Esophagus muscularis mucosa (tissue), 4 donors: ENCODE measurements around the gene NTN1. TPM values are rescaled to one million over a fixed set of nuclear protein-coding genes. Genes with fewer than 3 reads are reported as not detected.

ENCODE experiments used
- DNase-seq: peaks from one replicate; pipeline ENCODE4 v3.0.0-alpha.2; 2017; ENCODE audit errors: extremely low spot score
- H3K27ac ChIP-seq, 4 donors: fragments of 200-600 bp; sonication (generic); replicated peaks in 1 of 4; 1 replicate in 3 of 4; 2 replicates in 1 of 4; pipeline ENCODE4 v1.5.1; 2016 to 2019; ENCODE audit warnings: mild to moderate bottlenecking in 1 of 4
- H3K27me3 ChIP-seq, 4 donors: fragments of 200-600 bp; sonication (generic); one replicate each; pipeline versions ENCODE4 v1.5.1 to v1.6.0; 2016 to 2019
- H3K36me3 ChIP-seq, 4 donors: fragments of 200-600 bp; sonication (generic); one replicate each; pipeline ENCODE4 v1.5.1; 2016 to 2019
- H3K4me1 ChIP-seq, 4 donors: fragments of 200-600 bp; sonication (generic); one replicate each; pipeline ENCODE4 v1.5.1; 2016 to 2019
- H3K4me3 ChIP-seq, 4 donors: fragments of 200-600 bp; sonication (generic); 1 replicate in 2 of 4; 2 replicates in 2 of 4; pipeline ENCODE4 v1.5.1; 2016 to 2019; ENCODE audit warnings: mild to moderate bottlenecking in 4 of 4, moderate library complexity in 1 of 4
- H3K9me3 ChIP-seq, 4 donors: fragments of 200-600 bp; sonication (generic); 1 replicate in 3 of 4; 2 replicates in 1 of 4; pipeline ENCODE4 v1.5.1; 2016 to 2019
- CTCF ChIP-seq, 3 experiments: fragments of 200-600 bp in 2 of 3; fragments of 450-650 bp in 1 of 3; sonication (generic) in 2 of 3; IDR thresholded peaks; one replicate each; pipeline ENCODE4 v1.5.1; 2017 to 2019; ENCODE audit warnings: antibody characterized with exemption in 3 of 3, mild to moderate bottlenecking in 2 of 3, moderate library complexity in 1 of 3
- EP300 ChIP-seq: sonication (generic); formaldehyde crosslinking; IDR thresholded peaks from one replicate; pipeline ENCODE4 v1.6.1; 2017; ENCODE audit warnings: antibody characterized with exemption
- POLR2A ChIP-seq: fragments of 450-650 bp; IDR thresholded peaks from one replicate; pipeline ENCODE4 v1.6.1; 2017; ENCODE audit warnings: antibody characterized with exemption, moderate library complexity, mild to moderate bottlenecking, low read depth
- POLR2AphosphoS5 ChIP-seq, 2 donors: sonication (generic); formaldehyde crosslinking; IDR thresholded peaks; one replicate each; pipeline ENCODE4 v1.6.1; 2017; ENCODE audit warnings: antibody characterized with exemption in 2 of 2
- WGBS: methylation state at CpG from one replicate; pipeline ENCODE4 v1.1.5; 2018; 5-methylcytosine and 5-hydroxymethylcytosine counted together
- intact Hi-C: fragments of 100-400 bp; cut with DNase I; formaldehyde crosslinking; loops from one replicate; pipeline ENCODE4 v1.15.1; 2023
- total RNA-seq, 4 donors: library from RNA; depleted of rRNA; stranded (reverse); fragments of >200 nt; gene quantifications; one replicate each; pipeline versions ENCODE4 v1.1.0 to v1.2.1, GENCODE V29; 2016

NTN1 gene
- total RNA-seq, 4 donors from 2014 or later: 69.3 to 179 (median 117) TPM

- TF ChIP-seq CTCF (IDR thresholded peaks at IDR 0.05): no peak
- TF ChIP-seq EP300: no peak
- TF ChIP-seq POLR2A: no peak
- TF ChIP-seq POLR2AphosphoS5 (IDR thresholded peaks at IDR 0.05): no peak
- H3K27me3 ChIP-seq: no peaks in the 10 kb centered on the region
- intact Hi-C loops: no loop called here
- peak overlapping the region; percentile 73 to 86 (median 76) for H3K27ac ChIP-seq
- H3K9me3 ChIP-seq: no peaks in the 10 kb centered on the region
- no peaks in the 10 kb centered on the region for H3K36me3 ChIP-seq
- DNase-seq: no peak
- H3K4me1 ChIP-seq: peaks cover 11 to 51% (median 36%) of the 10 kb centered on the region in 4 donors
- 90% methylated on average over 19 of the region's 19 CpGs for WGBS
- H3K4me3 ChIP-seq: no peak overlapping the region
Observed at GRCh38 chr17:9116861-9117568, 95.7 kb downstream of the NTN1 start.

- intact Hi-C loops: no loop called here
- DNase-seq: no peak
- H3K36me3 ChIP-seq: no peaks in the 10 kb centered on the region
- peaks cover 5 to 57% (median 35%) of the 10 kb centered on the region in 4 donors for H3K4me1 ChIP-seq
- H3K4me3 ChIP-seq: no peak overlapping the region
- no peaks in the 10 kb centered on the region for H3K27me3 ChIP-seq
- WGBS: 61% methylated on average over 5 of the region's 5 CpGs
- no peak for TF ChIP-seq POLR2AphosphoS5 (IDR thresholded peaks at IDR 0.05)
- TF ChIP-seq CTCF (IDR thresholded peaks at IDR 0.05): peak in 2 of 3 experiments; percentile 13 to 38
- H3K9me3 ChIP-seq: no peaks in the 10 kb centered on the region
- peak overlapping the region in 2 of 4 donors; percentile 12 to 63 for H3K27ac ChIP-seq
Observed at GRCh38 chr17:9120471-9120870, 99.2 kb downstream of the NTN1 start.

GRCh38 chr17:9121186-9121820, 100.0 kb downstream of the NTN1 start:
- H3K36me3 ChIP-seq: no peaks in the 10 kb centered on the region
- intact Hi-C loops: no loop called here
- no peaks in the 10 kb centered on the region for H3K27me3 ChIP-seq
- 67% methylated on average over 15 of the region's 15 CpGs for WGBS
- no peak overlapping the region for H3K4me3 ChIP-seq
- H3K9me3 ChIP-seq: no peaks in the 10 kb centered on the region
- peak overlapping the region; percentile 12 to 63 (median 36) for H3K27ac ChIP-seq
- TF ChIP-seq EP300: no peak
- no peak for TF ChIP-seq POLR2A
- TF ChIP-seq POLR2AphosphoS5 (IDR thresholded peaks at IDR 0.05): peak in 1 of 2 donors; percentile 16
- TF ChIP-seq CTCF (IDR thresholded peaks at IDR 0.05): no peak
- DNase-seq: no peak
- H3K4me1 ChIP-seq: peaks cover 0 to 49% (median 27%) of the 10 kb centered on the region in 4 donors

GRCh38 chr17:9123594-9124553, 102.6 kb downstream of the NTN1 start:
- intact Hi-C loops: no loop called here
- H3K27ac ChIP-seq: peak overlapping the region in 2 of 4 donors; percentile 2 to 36
- no peak for TF ChIP-seq CTCF (IDR thresholded peaks at IDR 0.05)
- TF ChIP-seq POLR2A: no peak
- TF ChIP-seq EP300: no peak
- TF ChIP-seq POLR2AphosphoS5 (IDR thresholded peaks at IDR 0.05): no peak
- no peak overlapping the region for H3K4me3 ChIP-seq
- no peaks in the 10 kb centered on the region for H3K36me3 ChIP-seq
- no peaks in the 10 kb centered on the region for H3K27me3 ChIP-seq
- H3K9me3 ChIP-seq: no peaks in the 10 kb centered on the region
- 72% methylated on average over 16 of the region's 17 CpGs for WGBS
- DNase-seq: no peak
- peaks cover 0 to 38% (median 17%) of the 10 kb centered on the region in 4 donors for H3K4me1 ChIP-seq
